Activated CD4-positive, alpha-beta T cell treated with anti-CD3 and anti-CD28 coated beads for 36 hours (primary cell): ENCODE measurements around the gene BMPR1A. TPM values are rescaled to one million over a fixed set of nuclear protein-coding genes. Genes with fewer than 3 reads are reported as not detected.
"Not testable (repeated sequence)": the region's sequence is repeated elsewhere in the genome, so short reads cannot be mapped to it uniquely, and the experiment has no call there.

ENCODE experiments used
- ATAC-seq: fragments of 200-7000 bp; cut with Tn5 transposase; one replicate; pipeline ENCODE4 v1.10.0; 2021; ENCODE audit warnings: mild to moderate bottlenecking, moderate library complexity
- CTCF ChIA-PET: fragments of 350-600 bp; sonication (Branson Sonifier 250); formaldehyde crosslinking; loops from one replicate; lab custom pipeline; 2021; ENCODE audit warnings: antibody characterized with exemption; lab: Charles Lee
- POLR2A ChIA-PET: fragments of 350-600 bp; sonication (Branson Sonifier 250); formaldehyde crosslinking; loops from one replicate; lab custom pipeline; 2021; ENCODE audit warnings: antibody characterized with exemption, inconsistent platforms; lab: Charles Lee
- DNase-seq: peaks from one replicate; pipeline ENCODE4 v3.0.0-alpha.2; 2020
- H3K27ac Mint-ChIP-seq: one replicate; pipeline ENCODE4 v1.8.0; 2021; ENCODE audit warnings: mixed read lengths
- H3K27me3 Mint-ChIP-seq: one replicate; pipeline ENCODE4 v1.8.0; 2021; ENCODE audit warnings: mixed read lengths
- H3K36me3 Mint-ChIP-seq: one replicate; pipeline ENCODE4 v1.8.0; 2021; ENCODE audit warnings: low read depth, mixed read lengths
- H3K4me1 Mint-ChIP-seq: one replicate; pipeline ENCODE4 v1.8.0; 2021; ENCODE audit warnings: mixed read lengths
- H3K4me3 Mint-ChIP-seq: one replicate; pipeline ENCODE4 v1.8.0; 2021; ENCODE audit warnings: mild to moderate bottlenecking, moderate library complexity, mixed read lengths
- H3K9me3 Mint-ChIP-seq: one replicate; pipeline ENCODE4 v1.8.0; 2021; ENCODE audit warnings: low read depth, mixed read lengths
- intact Hi-C, 2 experiments: fragments of 100-400 bp; cut with DNase I in 1 of 2; cut with micrococcal nuclease in 1 of 2; formaldehyde crosslinking; loops; one replicate each; pipeline versions ENCODE4 v1.14.2 to v1.15.1; 2022 to 2024; cut with DNase I, micrococcal nuclease
- total RNA-seq, 2 experiments: library from RNA; stranded (reverse); gene quantifications; one replicate each; pipeline ENCODE4 v1.2.3, GENCODE V29; 2021

BMPR1A gene
- total RNA-seq, 2 experiments from 2014 or later, result 8.7 to 9.0 TPM

DNA sequence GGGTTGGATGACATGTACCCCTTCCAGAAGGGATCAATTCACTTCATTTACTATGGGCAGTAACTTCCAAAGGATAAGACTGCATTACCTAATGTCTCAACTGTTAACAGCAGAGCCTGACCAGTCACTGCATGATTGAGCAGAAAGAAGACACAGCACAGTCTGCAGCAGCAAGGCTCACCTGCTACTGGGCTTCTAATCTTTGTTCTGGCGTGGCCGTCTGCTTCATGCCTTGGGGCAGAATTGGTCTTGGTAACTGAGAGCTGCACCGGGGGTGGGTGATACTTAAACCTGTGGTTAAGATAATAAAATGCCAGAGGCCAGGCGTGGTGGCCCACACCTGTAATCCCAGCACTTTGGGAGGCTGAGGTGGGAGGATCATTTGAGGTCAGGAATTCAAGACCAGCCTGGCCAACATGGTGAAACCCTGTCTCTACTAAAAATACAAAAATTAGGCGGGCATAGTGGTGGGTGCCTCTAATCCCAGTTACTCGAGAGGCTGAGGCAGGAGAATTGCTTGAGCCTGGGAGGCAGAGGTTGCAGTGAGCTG lies 177.8 kb downstream of the BMPR1A start:
- intact Hi-C loops, H3K36me3 Mint-ChIP-seq, H3K27ac Mint-ChIP-seq, H3K4me1 Mint-ChIP-seq, ATAC-seq, H3K9me3 Mint-ChIP-seq, H3K27me3 Mint-ChIP-seq, POLR2A ChIA-PET, H3K4me3 Mint-ChIP-seq, CTCF ChIA-PET, DNase-seq: not testable (repeated sequence)

GRCh38 chr10:86936661-86937501 lies 180.5 kb downstream of the BMPR1A start:
- H3K27ac Mint-ChIP-seq, result no peak overlapping the region
- H3K4me3 Mint-ChIP-seq, result no peak overlapping the region
- H3K4me1 Mint-ChIP-seq, result no peaks in the 10 kb centered on the region
- intact Hi-C loops, result no loop called here
- no peaks in the 10 kb centered on the region for H3K27me3 Mint-ChIP-seq
- H3K9me3 Mint-ChIP-seq, result no peaks in the 10 kb centered on the region
- DNase-seq (no peak), ATAC-seq (no peak)
- ChIA-PET POLR2A (interaction anchor here (0.6 kb wide), 1 partner anchor 27 kb away, joined by 3 read pairs; no protein-coding TSS in a partner anchor), CTCF (interaction anchor here (0.6 to 3.0 kb wide), 11 partner anchors 10 to 1691 kb away, joined by 3 to 18 read pairs (median 3); no protein-coding TSS in a partner anchor)
- no peaks in the 10 kb centered on the region for H3K36me3 Mint-ChIP-seq

- no peaks in the 10 kb centered on the region for H3K9me3 Mint-ChIP-seq
- ChIA-PET POLR2A (no interaction called here), CTCF (interaction anchor here (0.6 to 4.5 kb wide), 10 partner anchors 9 to 204 kb away, joined by 3 to 19 read pairs (median 4); partner anchors contain the start of genes MMRN2 and SNCG)
- no peaks in the 10 kb centered on the region for H3K4me1 Mint-ChIP-seq
- H3K27ac Mint-ChIP-seq, result no peak overlapping the region
- intact Hi-C loops, result no loop called here
- no peak for DNase-seq
- ATAC-seq, result no peak
- H3K4me3 Mint-ChIP-seq, result no peak overlapping the region
- no peaks in the 10 kb centered on the region for H3K36me3 Mint-ChIP-seq
- H3K27me3 Mint-ChIP-seq, result no peaks in the 10 kb centered on the region
Observed at GRCh38 chr10:86937502-86938154, 181.2 kb downstream of the BMPR1A start.

- no peak overlapping the region for H3K27ac Mint-ChIP-seq
- intact Hi-C loops, result no loop called here
- H3K4me3 Mint-ChIP-seq, result no peak overlapping the region
- ChIA-PET POLR2A (no interaction called here), CTCF (interaction anchor here (0.7 to 4.5 kb wide), 9 partner anchors 11 to 302 kb away, joined by 3 to 19 read pairs (median 4); partner anchors contain the start of genes MMRN2 and SNCG)
- no peak for ATAC-seq
- H3K9me3 Mint-ChIP-seq, result no peaks in the 10 kb centered on the region
- H3K4me1 Mint-ChIP-seq, result no peaks in the 10 kb centered on the region
- DNase-seq, result no peak
- no peaks in the 10 kb centered on the region for H3K36me3 Mint-ChIP-seq
- no peaks in the 10 kb centered on the region for H3K27me3 Mint-ChIP-seq
Observed at GRCh38 chr10:86938260-86938659, 181.8 kb downstream of the BMPR1A start.

GRCh38 chr10:86940076-86940475 lies 183.7 kb downstream of the BMPR1A start:
- H3K36me3 Mint-ChIP-seq, H3K4me1 Mint-ChIP-seq, H3K27me3 Mint-ChIP-seq, intact Hi-C loops, H3K9me3 Mint-ChIP-seq, H3K27ac Mint-ChIP-seq, H3K4me3 Mint-ChIP-seq, DNase-seq, ATAC-seq: not testable (repeated sequence)
- POLR2A ChIA-PET, result interaction anchor here (0.6 to 0.7 kb wide), 3 partner anchors 156 to 706 kb away, joined by 3 to 8 read pairs (median 5); no protein-coding TSS in a partner anchor
- CTCF ChIA-PET, result interaction anchor here (0.6 to 4.5 kb wide), 9 partner anchors 18 to 472 kb away, joined by 3 to 19 read pairs (median 4); partner anchors contain the start of genes MMRN2 and SNCG

DNA sequence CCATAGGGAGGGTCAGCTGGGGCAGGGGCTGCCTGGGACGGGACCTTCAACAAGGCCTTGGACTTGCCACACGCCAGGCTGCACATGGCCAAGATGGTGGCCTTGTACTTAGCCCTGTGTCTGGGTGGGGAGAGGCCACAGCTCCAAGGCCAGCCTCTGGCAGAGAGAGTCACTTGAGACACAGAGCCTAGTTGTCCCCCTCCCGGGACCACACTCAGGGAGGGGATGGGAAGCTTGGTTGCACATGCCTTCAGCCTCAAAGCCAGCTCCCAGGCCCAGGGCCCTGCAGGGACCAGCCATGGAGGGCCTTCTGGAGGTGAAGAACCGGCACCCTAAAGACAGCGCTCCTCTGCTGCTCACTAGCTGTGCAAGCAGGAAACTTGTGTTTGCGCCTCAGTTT lies 184.3 kb downstream of the BMPR1A start:
- Mint-ChIP-seq H3K9me3 (no peaks in the 10 kb centered on the region), H3K4me1 (no peaks in the 10 kb centered on the region), H3K27ac (no peak overlapping the region), H3K27me3 (no peaks in the 10 kb centered on the region), H3K36me3 (no peaks in the 10 kb centered on the region), H3K4me3 (no peak overlapping the region)
- ChIA-PET POLR2A (no interaction called here), CTCF (interaction anchor here (0.7 to 4.5 kb wide), 4 partner anchors 17 to 246 kb away, joined by 3 to 19 read pairs (median 6); partner anchors contain the start of genes MMRN2 and SNCG)
- ATAC-seq, result no peak
- intact Hi-C loops, result no loop called here
- no peak for DNase-seq

- Mint-ChIP-seq H3K9me3 (no peaks in the 10 kb centered on the region), H3K4me3 (no peak overlapping the region), H3K36me3 (no peaks in the 10 kb centered on the region), H3K27ac (no peak overlapping the region), H3K4me1 (no peaks in the 10 kb centered on the region), H3K27me3 (no peaks in the 10 kb centered on the region)
- no peak for ATAC-seq
- no peak for DNase-seq
- CTCF ChIA-PET, result interaction anchor here (0.7 to 4.5 kb wide), 3 partner anchors 16 to 25 kb away, joined by 3 to 19 read pairs (median 9); partner anchors contain the start of genes MMRN2 and SNCG
- POLR2A ChIA-PET, result no interaction called here
- intact Hi-C loops, result no loop called here
Observed at GRCh38 chr10:86941426-86941825, 185.0 kb downstream of the BMPR1A start.

GRCh38 chr10:86941991-86942421 lies 185.6 kb downstream of the BMPR1A start:
- no peak for ATAC-seq
- no peak for DNase-seq
- Mint-ChIP-seq H3K27ac (no peak overlapping the region), H3K4me1 (no peaks in the 10 kb centered on the region), H3K36me3 (no peaks in the 10 kb centered on the region), H3K9me3 (no peaks in the 10 kb centered on the region), H3K4me3 (no peak overlapping the region), H3K27me3 (no peaks in the 10 kb centered on the region)
- intact Hi-C loops, result no loop called here
- POLR2A ChIA-PET, result no interaction called here
- CTCF ChIA-PET, result interaction anchor here (1.4 to 4.5 kb wide), 2 partner anchors 16 to 26 kb away, joined by 5 to 19 read pairs; partner anchors contain the start of genes ADIRF, MMRN2 and SNCG

GRCh38 chr10:86942441-86943315 lies 186.3 kb downstream of the BMPR1A start:
- H3K27ac Mint-ChIP-seq, result no peak overlapping the region
- intact Hi-C loops, result no loop called here
- no peaks in the 10 kb centered on the region for H3K9me3 Mint-ChIP-seq

DNA sequence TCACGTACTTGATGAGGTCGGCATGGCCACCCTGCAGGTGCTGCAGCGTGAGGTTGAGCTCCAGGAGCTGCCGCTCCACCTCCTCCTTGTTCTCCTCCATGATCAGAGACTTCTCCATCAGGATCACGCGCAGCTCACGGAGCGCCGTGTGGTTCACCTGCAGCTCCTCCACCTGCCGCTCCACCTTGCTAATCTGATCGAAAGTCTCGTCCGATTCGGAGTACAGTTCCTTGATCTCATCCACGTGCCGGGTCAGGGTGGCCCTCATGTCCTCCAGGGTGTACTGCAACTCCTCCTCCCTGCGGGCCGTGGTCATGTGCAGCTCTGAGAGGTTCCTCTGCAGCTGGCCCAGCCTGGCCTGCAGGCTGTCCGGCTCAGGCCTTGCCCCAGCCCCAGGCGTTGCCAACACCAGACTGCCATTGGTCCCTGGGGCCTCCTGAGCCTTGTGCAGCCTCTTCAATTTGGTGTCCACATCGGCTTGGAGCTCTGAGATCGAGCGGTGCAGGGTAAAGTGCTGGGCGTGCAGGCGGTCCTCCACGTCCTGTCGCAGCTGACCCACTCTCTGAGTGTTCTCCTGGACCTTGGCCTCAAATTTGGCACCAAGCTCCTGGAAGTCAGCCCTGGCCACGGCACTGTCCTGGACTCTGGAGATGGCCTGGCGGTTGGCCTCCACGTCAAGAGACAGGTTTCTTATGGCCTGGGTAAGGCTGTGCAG lies 187.1 kb downstream of the BMPR1A start:
- H3K4me3 Mint-ChIP-seq, result no peak overlapping the region
- H3K27me3 Mint-ChIP-seq, result no peaks in the 10 kb centered on the region
- ChIA-PET CTCF (interaction anchor here (1.4 kb wide), 1 partner anchor 25 kb away, joined by 5 read pairs; the partner anchor contains the start of gene ADIRF), POLR2A (no interaction called here)
- no peaks in the 10 kb centered on the region for H3K4me1 Mint-ChIP-seq
- no peaks in the 10 kb centered on the region for H3K36me3 Mint-ChIP-seq
- no peak for ATAC-seq
- no peak overlapping the region for H3K27ac Mint-ChIP-seq
- intact Hi-C loops, result no loop called here
- no peak for DNase-seq
- no peaks in the 10 kb centered on the region for H3K9me3 Mint-ChIP-seq

More at GRCh38 chr10:86942441-86943315, 186.3 kb downstream of the BMPR1A start:
- DNase-seq (no peak), ATAC-seq (no peak)
- Mint-ChIP-seq H3K27me3 (no peaks in the 10 kb centered on the region), H3K36me3 (no peaks in the 10 kb centered on the region), H3K4me1 (no peaks in the 10 kb centered on the region), H3K4me3 (no peak overlapping the region)
- ChIA-PET CTCF (interaction anchor here (1.4 kb wide), 1 partner anchor 25 kb away, joined by 5 read pairs; the partner anchor contains the start of gene ADIRF), POLR2A (no interaction called here)
